WERI-Rb-1 (cell line): ENCODE data around the gene CCDC33.

Source experiments
- DNase-seq: peaks from one replicate; pipeline ENCODE4 v3.0.0-alpha.2; 2020
- H3K27ac ChIP-seq: fragments of 250-450 bp; sonication (Bioruptor Pico); 2 replicates; pipeline ENCODE4 v1.5.1; 2020; ENCODE audit warnings: mild to moderate bottlenecking, moderate library complexity
- H3K27me3 ChIP-seq: fragments of 250-450 bp; sonication (Bioruptor Pico); 2 replicates; pipeline ENCODE4 v1.5.1; 2021; ENCODE audit warnings: mild to moderate bottlenecking, low read depth, moderate library complexity; ENCODE audit not compliant: insufficient read depth, severe bottlenecking
- H3K36me3 ChIP-seq: fragments of 250-450 bp; sonication (Bioruptor Pico); 2 replicates; pipeline ENCODE4 v1.5.1; 2020; ENCODE audit warnings: mild to moderate bottlenecking, moderate library complexity
- H3K4me3 ChIP-seq: 2 replicates; pipeline ENCODE4 v1.5.1; 2011; ENCODE audit warnings: low read depth, mild to moderate bottlenecking, control low read depth, low read length
- H3K9me3 ChIP-seq: fragments of 250-450 bp; sonication (Bioruptor Pico); 2 replicates; pipeline ENCODE4 v1.5.1; 2021; ENCODE audit warnings: mild to moderate bottlenecking, moderate library complexity; ENCODE audit not compliant: severe bottlenecking
- CTCF ChIP-seq: IDR thresholded peaks from 2 replicates; pipeline ENCODE4 v1.5.1; 2011; ENCODE audit warnings: low read depth, mild to moderate bottlenecking, control low read depth, inconsistent platforms, low read length

Gene CCDC33

GRCh38 chr15:74383286-74383685, 147.2 kb downstream of the CCDC33 start:
- Histone ChIP-seq H3K4me3 (no peak overlapping the region), H3K9me3 (no peaks in the 10 kb centered on the region), H3K27ac (no peak overlapping the region), H3K36me3 (no peaks in the 10 kb centered on the region), H3K27me3 (no peaks in the 10 kb centered on the region)
- TF ChIP-seq CTCF: no peak
- no peak for DNase-seq

GRCh38 chr15:74383695-74384565, 147.8 kb downstream of the CCDC33 start:
- Histone ChIP-seq H3K9me3 (no peaks in the 10 kb centered on the region), H3K27ac (no peak overlapping the region), H3K27me3 (no peaks in the 10 kb centered on the region), H3K36me3 (no peaks in the 10 kb centered on the region), H3K4me3 (no peak overlapping the region)
- no peak for DNase-seq
- peak; percentile 20; the same call in 1 of the 2 replicates for TF ChIP-seq CTCF

- Histone ChIP-seq H3K36me3 (no peaks in the 10 kb centered on the region), H3K9me3 (no peaks in the 10 kb centered on the region), H3K27me3 (no peaks in the 10 kb centered on the region), H3K4me3 (no peak overlapping the region), H3K27ac (no peak overlapping the region)
- TF ChIP-seq CTCF: no peak
- no peak for DNase-seq
Observed at GRCh38 chr15:74384566-74384880, 148.4 kb downstream of the CCDC33 start.

- Histone ChIP-seq H3K9me3 (no peaks in the 10 kb centered on the region), H3K27ac (no peak overlapping the region), H3K27me3 (no peaks in the 10 kb centered on the region), H3K4me3 (no peak overlapping the region), H3K36me3 (no peaks in the 10 kb centered on the region)
- no peak for DNase-seq
- no peak for TF ChIP-seq CTCF
Observed at GRCh38 chr15:74384881-74385643, 148.9 kb downstream of the CCDC33 start.

GRCh38 chr15:74385733-74386132, 149.6 kb downstream of the CCDC33 start:
- H3K36me3 ChIP-seq: no peaks in the 10 kb centered on the region
- no peak overlapping the region for H3K27ac ChIP-seq
- DNase-seq: peak; percentile 26
- TF ChIP-seq CTCF: no peak
- H3K27me3 ChIP-seq: no peaks in the 10 kb centered on the region
- no peak overlapping the region for H3K4me3 ChIP-seq
- no peaks in the 10 kb centered on the region for H3K9me3 ChIP-seq
